GM12875 (cell line): ENCODE measurements around the gene RPRD1A.
"Not testable (repeated sequence)": the region's sequence is repeated elsewhere in the genome, so short reads cannot be mapped to it uniquely, and the experiment has no call there.

ENCODE experiments used
- H3K4me3 ChIP-seq: one replicate; pipeline ENCODE4 v1.5.1; 2011; ENCODE audit warnings: low read depth, low read length, control low read depth
- CTCF ChIP-seq: IDR thresholded peaks from 2 replicates; pipeline ENCODE4 v1.5.1; 2011; ENCODE audit warnings: low read depth, mild to moderate bottlenecking, control low read depth, inconsistent platforms, low read length, moderate library complexity, borderline replicate concordance; ENCODE audit not compliant: insufficient read depth

The RPRD1A gene

GRCh38 chr18:35972197-35973000 is 95.0 kb downstream of the RPRD1A start, which contains the start of gene RMP24:
Gene RMP24 (plus strand): TSS chr18:35972679.
- no peak for TF ChIP-seq CTCF
- H3K4me3 ChIP-seq = peak within 1 kb of the TSS; percentile 72

- peak overlapping the region; percentile 72 for H3K4me3 ChIP-seq
- no peak for TF ChIP-seq CTCF
These were observed 95.6 kb downstream of the RPRD1A start for GRCh38 chr18:35971661-35972196.

GRCh38 chr18:35969676-35970075 is 97.7 kb downstream of the RPRD1A start:
- H3K4me3 ChIP-seq = no peak overlapping the region
- no peak for TF ChIP-seq CTCF

- H3K4me3 ChIP-seq = no peak overlapping the region
- TF ChIP-seq CTCF = no peak
These were observed 99.0 kb downstream of the RPRD1A start for GRCh38 chr18:35968278-35968880.

- H3K4me3 ChIP-seq = not testable (repeated sequence)
These were observed 99.5 kb downstream of the RPRD1A start for GRCh38 chr18:35967866-35968265.

GRCh38 chr18:35964319-35964718 is 103.0 kb downstream of the RPRD1A start:
- H3K4me3 ChIP-seq = no peak overlapping the region
- TF ChIP-seq CTCF = no peak

- TF ChIP-seq CTCF = no peak
- H3K4me3 ChIP-seq = no peak overlapping the region
These were observed 105.0 kb downstream of the RPRD1A start for GRCh38 chr18:35962320-35962719.
